Stimulated activated CD4-positive, alpha-beta T cell treated with anti-CD3 and anti-CD28 coated beads, Interleukin-15, amount 100 ng/mL, for 48 hours (primary cell): ENCODE results near the gene LRRC10B.
"Not testable (repeated sequence)": the region's sequence is repeated elsewhere in the genome, so short reads cannot be mapped to it uniquely, and the experiment has no call there.

Experiments used
- DNase-seq, 2 donors: peaks; one replicate each; pipeline ENCODE4 v3.0.0-alpha.2; 2020; ENCODE audit warnings: low read depth in 2 of 2

LRRC10B gene

DNA sequence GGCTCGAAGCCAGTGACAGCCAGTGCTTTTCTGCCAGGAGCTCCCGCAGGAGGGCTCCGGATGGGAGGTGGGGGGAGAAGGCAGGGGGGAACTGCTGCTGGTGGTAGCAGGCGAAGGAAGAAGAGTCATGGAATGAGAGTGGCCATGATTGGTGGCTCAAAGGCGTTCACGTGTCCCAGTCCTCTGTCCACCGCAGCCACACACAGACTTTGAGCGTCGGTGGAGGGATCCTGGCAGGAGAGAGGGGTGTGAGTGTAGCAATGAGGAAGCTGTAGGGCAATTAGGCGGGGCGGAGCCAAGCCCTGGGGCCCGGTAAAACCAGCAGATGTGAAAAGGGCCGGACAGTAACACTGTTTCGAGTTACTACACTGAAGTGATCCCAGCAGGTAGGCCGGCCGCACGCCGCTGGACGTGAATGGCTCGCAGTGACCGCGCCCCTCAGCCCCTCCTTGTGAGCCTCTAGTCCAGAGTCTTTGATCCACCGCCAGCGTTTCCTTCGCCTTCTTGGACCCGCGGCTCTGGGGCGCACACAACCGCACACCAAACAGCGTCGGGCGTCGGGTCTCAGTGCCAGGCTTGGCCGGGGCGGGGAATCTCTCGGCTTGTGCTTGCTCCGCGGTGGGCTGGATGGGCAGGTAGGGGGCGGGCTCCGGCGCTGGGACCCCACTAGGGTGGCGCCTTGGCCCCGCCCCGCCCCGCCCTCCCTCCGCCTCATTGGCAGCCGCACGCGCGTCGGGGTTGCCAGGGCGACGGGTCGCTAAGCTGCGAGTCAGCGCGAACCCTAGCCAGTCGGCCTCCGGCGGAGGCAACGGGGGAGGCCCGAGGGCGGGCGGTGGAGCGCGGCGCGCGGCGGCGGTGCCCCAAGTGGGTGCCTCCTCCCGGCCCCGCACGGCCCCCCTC, at the start of gene LRRC10B:
TSS of gene LRRC10B (plus strand) at position 788 of the 900 bp plus-strand sequence. CDS start 250 bp downstream, outside the sequence.
- peak; percentile 11 to 42 for DNase-seq

DNA sequence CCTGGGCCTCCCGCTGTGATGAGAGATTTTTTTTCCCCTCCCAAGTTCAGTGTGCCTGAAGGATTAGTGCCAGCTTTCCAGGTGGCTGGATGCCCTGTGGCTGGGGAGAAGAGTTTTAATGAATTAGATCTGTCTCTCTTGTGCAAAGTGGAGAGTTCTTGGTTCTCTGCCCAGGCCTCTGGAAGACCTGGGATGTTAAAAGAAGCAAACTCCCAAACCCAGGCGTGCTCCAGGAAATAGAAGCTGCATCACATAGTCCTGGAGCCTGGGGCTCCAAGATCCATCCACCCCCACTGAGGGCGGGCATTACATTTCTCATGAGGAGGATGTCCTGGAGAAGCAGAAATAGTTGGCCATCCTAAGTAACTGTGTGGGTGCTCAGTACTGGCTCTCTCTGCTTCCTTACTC, 48.1 kb upstream of the LRRC10B start:
- no peak for DNase-seq

DNA sequence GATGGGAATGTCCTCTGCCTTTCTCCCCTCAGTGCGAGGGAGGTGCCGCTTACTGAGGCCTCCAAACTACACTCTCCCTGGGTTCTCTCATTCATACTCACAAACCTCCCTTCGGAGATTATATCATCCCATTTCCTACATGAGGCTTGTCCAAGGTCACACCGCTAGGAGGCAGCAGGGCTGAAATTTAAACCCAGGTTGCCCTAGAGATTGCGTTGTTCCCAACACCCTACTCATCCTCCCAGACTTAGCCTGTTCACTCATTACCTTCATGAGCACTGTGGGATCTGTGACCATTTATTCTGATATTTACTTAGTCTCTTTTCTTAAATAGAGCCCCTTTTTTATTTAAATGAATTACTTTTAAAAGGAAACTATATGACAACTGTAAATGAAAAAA, 47.6 kb upstream of the LRRC10B start:
- no peak for DNase-seq

DNA sequence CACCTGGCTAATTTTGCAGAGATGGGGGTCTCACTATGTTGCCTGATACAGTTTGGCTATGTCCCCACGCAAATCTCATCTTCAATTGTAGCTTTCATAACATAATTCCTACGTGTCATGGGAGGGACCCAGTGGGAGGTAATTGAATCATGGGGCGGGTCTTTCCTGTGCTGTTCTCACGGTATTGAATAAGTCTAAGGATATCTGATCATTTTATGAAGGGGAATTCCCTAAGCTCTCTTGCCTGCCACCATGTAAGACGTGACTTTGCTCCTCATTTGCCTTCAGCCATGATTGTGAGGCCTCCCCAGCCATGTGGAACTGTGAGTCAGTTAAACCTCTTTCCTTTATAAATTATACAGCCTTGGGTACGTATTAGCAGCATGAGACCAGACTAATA, 40.9 kb upstream of the LRRC10B start:
- not testable (repeated sequence) for DNase-seq

DNA sequence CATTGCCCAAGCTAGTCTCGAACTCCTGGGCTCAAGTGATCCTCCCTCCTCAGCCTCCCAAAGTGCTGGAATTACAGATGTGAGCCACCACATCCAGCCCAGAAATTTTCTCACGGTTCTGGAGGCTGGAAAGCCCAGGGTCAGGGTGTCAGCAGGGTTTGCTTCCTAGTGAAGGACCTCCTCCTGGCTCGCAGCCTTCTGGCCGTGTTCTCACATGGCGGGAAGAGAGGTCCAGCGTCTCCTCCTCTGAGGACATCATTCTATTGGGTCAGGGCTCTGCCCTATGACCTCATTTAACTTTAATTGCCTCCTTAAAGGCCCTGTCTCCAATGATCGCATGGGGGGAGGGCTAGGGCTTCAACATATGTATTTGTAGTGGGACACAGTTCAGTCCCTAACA, 40.5 kb upstream of the LRRC10B start:
- no peak for DNase-seq

DNA sequence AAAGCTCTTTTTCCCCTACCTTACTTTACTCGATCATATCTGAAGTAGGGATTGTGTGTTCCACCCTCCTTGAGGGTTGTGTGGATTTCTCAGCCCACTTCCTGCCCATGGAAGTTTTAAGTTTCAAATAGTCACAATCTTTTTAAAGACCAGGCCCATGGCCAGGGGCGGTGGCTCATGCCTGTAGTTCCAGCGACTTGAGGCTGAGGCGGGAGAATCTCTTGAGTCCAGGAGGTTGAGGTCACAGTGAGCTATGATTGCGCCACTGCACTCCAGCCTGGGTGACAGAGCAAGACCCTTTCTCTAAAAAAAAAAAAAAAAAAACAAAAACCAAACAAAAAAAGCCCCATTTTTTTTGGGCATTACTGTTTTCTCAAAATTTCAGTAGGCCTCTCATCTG, 36.3 kb upstream of the LRRC10B start:
- no peak for DNase-seq

DNA sequence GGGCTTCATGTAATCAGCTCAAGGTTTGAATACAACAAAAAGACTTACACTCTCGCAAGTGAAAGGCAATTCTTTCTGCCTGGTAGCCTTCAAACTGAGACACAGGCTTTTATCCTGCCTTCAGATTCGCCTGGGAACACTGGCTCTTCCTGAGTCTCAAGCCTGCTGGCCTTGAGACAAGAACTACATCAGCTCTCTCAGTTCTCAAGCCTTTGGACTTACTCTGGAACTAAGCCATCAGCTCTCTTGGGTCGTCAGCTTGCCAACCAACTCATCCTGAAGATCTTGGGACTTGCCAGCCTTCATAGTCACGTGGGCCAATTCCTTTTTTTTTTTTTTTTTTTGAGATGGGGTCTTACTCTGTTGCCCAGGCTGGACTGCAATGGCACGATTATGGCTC, 35.7 kb upstream of the LRRC10B start:
- DNase-seq: no peak

DNA sequence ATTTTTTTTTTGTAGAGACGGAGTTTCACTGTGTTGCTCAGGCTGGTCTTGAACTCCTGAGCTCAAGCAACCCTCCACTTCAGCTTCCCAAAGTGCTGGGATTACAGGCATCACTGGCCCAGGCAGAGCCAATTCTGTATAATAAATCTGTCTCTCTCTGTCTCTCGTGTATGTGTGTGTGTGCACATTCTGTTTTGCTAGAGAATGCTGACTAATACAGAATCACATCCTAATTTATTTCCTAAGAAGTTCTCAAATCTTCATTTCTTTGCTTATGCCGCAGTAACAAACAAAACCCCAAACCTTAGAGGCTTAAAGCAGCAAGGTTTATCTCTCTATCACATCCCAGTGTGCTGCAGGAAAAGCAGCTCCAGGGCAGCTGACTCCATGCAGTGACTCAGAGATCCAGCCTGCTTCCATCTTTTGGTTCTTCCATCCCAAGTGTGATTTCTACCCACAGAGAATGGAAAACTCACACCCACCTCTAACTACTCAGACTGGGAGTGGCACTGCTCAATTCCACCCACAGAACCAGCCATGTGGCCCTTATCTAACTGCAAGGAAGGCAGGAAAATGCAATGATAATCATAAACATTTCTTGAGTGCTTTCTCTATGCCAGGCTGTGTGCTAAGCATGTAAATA, 35.1 kb upstream of the LRRC10B start:
- no peak for DNase-seq

DNA sequence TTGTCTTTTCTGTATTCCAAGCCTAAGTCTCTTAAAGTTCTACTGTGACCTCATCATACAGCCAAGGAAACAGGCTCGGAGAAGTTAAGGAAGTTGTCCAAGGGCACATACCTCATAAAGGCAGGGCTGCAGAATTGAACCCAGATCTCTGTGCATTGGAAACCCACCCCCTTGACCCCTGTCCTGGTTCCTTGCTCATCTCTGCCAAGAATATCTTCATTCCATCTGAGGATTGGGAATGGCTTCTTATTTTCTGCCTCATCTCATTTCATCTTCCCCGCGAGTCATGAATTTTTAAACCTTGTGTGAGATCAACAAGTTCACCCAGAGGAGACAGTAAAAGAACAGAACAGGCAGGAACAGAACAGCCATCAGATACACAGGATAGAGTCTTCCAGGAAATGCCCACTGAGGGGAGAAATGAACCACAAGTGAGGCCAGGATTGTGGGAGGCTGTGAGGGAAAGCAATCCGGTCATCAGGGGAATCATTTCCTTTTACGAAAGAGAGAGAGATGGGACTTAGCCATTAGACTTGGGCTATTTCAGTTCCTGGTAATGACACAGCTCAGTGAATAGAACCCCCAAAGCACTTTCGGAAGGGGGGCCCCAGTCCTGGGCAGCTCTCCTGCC, 34.4 kb upstream of the LRRC10B start:
- DNase-seq: no peak

DNA sequence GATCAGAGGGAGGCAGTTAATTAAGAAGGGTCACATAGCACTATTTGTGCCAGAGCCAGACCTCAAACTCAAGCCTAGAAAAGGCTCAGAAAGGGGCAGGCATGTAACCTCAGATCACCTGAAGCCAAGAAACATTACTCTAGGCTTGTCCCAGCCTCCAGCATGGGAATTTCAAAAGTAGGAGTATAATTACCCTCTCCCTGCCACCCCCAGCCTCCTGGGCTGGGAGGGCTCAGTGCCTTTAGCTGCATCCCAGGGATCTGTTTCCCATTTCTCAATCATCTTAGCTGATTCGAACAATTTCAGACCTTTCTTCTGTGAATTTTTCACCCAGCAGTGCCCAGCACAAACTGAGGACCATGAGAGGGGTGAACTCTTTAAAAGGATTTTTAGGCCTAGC, 33.1 kb upstream of the LRRC10B start:
- DNase-seq: no peak

DNA sequence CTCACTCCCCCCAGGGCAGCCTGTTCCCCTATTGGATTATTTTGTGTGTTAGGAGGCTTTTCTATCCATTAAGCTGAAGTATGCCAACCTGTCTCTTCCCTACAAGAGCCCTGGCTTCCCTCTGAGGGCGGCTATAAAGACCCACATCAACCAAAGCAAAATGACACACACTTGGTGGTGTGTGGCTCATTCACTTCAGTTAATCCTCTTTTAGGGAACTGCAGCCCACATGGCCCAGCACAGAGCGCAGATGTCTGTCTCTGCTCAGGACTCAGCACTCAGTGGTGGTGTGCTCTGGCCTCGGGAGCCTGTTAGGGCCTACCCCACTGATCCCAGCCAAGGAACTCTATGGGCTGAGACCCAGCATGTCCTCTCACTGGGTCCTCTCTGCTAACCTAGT, 32.2 kb upstream of the LRRC10B start:
- DNase-seq: no peak

DNA sequence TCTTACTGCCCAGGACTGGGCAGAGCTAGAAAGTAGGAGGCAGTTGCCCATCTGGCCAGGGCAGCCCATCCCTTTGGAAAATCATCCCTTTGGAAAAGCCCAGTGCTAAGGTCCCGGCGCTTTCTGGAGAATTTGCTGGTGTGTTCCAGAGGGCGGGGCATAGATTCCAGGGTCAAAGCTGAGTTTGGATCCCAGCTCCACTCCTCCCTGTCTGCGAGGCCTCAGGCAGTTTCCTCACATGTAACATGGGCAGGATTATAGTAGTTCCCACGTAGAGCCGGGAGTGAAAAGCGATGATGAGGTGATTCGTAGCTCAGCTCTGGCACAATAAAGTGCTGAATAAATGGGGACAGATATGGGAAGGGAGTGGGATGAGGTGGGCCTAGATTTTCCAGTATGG, 31.4 kb upstream of the LRRC10B start:
- no peak for DNase-seq

DNA sequence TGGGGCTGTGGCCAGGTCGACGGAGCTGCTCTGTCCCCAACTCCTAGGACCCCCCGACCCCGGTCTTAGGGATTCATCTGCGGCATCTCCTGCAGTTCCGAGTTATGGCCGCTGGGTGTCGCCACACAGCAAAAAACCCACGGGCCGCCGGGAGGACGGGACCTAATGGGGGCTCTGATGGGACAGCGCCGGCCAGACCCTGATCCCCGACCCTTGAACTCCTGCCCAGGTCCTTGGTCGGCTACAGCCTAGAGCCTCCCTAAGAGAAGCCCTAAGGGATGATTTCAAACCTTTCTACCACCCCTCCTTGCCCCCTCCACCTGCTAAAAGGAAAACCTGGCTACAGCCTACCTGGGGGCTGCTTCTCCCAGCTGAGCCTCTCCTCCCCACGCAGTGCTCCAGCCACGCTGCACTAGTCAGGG, 30.8 kb upstream of the LRRC10B start:
- DNase-seq: peak; percentile 18 to 30

DNA sequence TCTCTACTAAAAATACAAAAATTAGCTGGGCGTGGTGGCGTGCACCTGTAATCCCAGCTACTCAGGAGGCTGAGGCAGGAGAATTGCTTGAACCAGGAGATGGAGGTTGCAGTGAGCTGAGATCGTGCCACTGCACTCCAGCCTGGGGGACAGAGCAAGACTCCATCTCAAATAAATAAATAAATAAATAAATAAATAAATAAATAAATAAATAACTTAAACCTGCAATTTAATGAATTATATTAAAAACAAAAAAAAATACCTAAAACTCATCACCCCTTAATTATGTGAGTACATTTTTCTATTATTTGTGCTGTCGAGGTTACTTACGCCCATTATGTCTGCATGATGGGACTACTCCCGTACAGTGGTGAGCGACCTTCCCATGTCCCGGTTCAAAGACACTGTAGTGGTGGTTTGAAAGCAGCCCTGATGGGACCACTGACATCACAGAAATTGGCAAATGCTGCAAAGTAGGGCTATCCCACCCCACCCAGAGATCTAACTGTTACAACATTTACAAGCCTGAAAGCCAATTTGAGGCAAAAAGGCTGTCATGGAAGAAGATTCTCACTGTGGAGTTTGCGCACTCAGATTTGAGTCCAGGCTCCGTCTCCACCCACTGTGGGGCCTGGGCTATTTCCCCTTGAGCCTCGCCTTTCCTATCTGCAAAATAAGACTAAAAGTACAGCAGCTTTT, 29.0 kb upstream of the LRRC10B start:
- DNase-seq: not testable (repeated sequence)

DNA sequence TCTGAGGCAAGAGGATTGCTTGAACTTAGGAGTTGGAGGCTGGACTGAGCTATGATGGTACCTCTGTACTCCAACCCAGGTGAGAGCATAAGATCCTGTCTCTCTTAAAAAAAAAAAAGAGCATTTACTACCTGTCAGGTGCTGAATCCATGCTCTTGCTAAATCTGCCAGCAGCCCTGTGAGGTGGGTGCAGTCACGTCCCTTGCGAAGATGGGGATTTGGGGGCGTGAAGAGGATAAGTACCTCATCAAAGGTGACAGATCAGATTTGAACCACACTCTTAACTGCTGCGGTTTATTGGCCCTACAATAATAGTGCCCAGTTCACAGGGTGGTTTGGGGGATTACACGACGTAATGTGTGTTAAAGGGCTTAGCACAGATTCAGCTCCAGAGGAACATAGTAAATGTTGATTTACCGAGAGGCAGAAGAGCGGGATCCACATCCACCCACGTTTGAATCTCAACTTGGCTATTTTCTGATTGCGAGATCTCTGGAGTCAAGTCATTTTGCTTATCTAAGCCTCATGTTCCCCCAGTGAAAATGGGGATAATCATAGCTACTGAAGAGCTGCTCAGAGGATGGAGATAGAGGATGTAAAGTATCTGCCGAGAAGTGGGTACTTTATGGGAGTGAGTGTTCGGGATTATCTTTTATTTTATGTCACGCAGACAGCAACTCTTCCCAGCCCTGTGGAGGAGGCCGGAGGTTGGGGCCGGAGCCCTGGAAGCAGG, 28.1 kb upstream of the LRRC10B start:
- DNase-seq: no peak

DNA sequence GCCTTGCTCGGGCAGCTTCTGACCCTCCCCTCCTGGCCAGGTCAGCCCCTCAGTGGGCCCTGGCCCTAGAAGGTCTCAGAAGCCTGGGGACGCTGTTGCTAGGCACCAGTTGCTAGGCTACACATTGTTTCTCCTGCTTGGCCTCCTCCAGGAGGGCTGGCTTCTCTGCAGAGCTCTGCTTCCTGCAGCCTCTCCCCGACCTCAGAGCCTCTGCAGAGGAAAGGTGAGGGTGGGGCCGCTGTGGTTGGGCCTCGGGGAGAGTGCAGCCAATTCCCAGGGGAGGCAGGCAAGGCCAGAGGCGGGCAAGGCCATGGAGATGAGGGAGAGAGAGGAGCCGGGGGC, 27.6 kb upstream of the LRRC10B start:
- DNase-seq: no peak

DNA sequence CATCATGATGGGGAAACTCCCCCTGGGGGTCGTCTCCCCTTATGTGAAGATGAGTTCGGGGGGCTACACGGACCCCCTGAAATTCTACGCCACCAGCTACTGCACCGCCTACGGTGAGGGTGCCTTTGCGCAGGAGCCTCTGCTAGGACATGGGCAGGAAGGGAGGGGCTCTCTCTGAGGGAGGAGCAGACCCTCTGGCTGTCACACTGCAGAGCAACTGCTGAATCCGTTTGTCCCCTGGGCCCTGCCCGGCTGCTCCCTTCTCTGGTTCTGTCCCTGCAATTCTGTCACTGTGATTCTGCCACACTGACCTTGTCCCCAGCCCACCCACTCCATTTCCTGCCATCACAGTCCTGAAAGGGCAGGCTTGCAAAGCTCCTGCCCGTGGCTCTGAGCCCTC, 26.7 kb upstream of the LRRC10B start:
- no peak for DNase-seq

DNA sequence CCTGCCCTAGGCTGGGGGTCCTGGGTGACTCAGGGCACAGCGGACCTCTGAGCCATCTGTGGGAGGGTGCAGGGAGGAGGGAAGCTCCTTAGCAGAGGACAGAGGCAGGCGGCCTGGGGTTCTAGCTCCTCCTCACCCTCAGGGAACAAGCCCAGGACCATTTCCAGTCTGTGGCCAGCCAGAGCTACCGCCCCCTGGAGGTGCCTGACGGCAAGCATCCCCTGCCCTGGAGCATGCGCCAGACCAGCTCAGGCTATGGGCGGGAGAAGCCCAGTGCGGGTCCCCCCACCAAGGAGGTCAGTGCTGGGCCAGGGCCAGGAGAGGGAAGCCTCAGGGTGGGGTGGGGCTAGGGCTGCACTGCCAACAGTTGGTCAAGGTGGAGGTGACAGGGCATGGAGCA, 26.0 kb upstream of the LRRC10B start:
- DNase-seq: peak in 1 of 2 donors; percentile 14

DNA sequence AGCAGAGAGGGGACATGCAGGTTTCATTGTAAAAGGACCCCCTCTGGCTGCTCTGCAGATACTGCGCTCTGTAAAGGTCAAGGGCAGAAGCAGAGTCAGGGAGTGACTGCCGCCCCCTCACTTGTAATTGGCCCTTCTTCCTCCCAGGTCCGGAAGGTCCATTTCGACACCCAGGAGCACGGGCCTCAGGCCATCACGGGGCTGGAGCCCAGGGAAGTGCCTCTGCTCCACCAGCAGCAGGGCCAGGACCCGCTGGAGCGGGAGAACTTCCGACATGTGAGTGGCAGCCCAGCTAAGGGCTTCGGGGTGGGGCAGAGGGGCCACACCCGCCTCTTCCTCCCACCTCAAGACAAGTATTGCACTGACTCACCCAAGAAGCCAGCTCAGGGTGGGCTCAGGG, 24.0 kb upstream of the LRRC10B start:
- DNase-seq: no peak

DNA sequence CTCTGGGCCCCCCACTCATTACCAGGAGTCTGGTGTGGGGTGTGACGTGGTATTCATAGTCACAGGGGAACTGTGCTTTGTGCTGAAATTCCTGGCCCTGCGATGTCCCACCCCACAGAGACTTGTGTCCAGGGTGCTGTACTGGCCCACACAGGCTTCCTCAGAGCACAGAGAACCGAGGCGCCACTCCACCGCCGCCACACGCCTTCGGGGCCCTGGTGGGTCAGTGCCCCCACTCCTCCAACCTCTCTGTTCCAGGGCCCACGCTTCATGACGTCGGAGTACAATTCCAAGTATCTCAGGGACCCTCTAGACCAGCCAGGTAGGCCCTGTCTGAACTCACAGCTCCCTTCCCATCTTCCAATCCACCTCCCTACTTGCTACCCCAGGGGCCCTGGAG, 23.5 kb upstream of the LRRC10B start:
- DNase-seq: no peak

DNA sequence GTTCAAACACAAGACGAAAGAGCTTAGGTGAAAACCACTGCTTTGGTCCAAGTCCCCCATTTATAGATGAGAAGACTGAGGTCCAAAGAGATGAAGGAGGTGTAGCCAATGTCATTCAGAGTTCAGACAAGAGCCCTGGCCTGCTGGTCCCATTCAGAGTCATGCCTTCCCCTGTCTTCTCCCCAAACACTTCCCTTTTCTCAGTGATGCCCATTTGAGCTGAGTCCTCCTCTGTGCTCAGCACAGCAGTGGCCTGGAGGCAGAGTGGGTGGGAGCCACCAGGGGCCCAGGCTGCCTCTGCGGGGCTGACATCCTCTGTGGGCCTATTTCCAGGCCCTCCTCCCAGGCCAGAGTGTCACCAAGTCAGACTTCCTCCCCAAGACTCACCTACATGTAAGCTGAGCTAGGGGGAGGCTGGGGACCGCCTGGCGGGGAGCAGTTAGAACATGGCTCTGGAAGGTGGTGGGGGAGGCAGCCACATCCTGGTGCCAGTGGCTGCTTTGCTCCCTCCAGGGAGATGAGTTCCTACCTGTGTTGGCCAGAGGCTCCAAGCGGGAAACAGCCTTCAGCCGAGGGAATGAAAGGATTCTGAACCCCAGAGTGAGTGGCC, 22.4 kb upstream of the LRRC10B start:
- no peak for DNase-seq
